Fibroblast of skin of abdomen (primary cell): ENCODE measurements around the gene CLCA1.

Experiments
- DNase-seq: peaks from one replicate; pipeline ENCODE4 v3.0.0-alpha.2; 2013

Gene CLCA1

GRCh38 chr1:86503406-86504136 lies 34.8 kb downstream of the CLCA1 start:
- no peak for DNase-seq

- no peak for DNase-seq
Measured at GRCh38 chr1:86504137-86504479, 35.4 kb downstream of the CLCA1 start.

- DNase-seq, result peak; percentile 74
Measured at GRCh38 chr1:86504895-86505563, 36.3 kb downstream of the CLCA1 start.

GRCh38 chr1:86505564-86505902 lies 36.8 kb downstream of the CLCA1 start:
- no peak for DNase-seq

- DNase-seq, result peak; percentile 48
Measured at GRCh38 chr1:86507935-86508582, 39.3 kb downstream of the CLCA1 start.

- peak; percentile 47 for DNase-seq
Measured at GRCh38 chr1:86508583-86508969, 39.8 kb downstream of the CLCA1 start.

GRCh38 chr1:86515597-86515996 lies 46.9 kb downstream of the CLCA1 start:
- no peak for DNase-seq

- no peak for DNase-seq
Measured at GRCh38 chr1:86516335-86516734, 47.6 kb downstream of the CLCA1 start.

GRCh38 chr1:86517336-86517735 lies 48.6 kb downstream of the CLCA1 start:
- DNase-seq, result no peak

- no peak for DNase-seq
Measured at GRCh38 chr1:86520789-86521521, 52.2 kb downstream of the CLCA1 start.

GRCh38 chr1:86521522-86521891 lies 52.8 kb downstream of the CLCA1 start:
- no peak for DNase-seq

- DNase-seq, result no peak
Measured at GRCh38 chr1:86522240-86522639, 53.5 kb downstream of the CLCA1 start.

GRCh38 chr1:86523670-86524354 lies 55.1 kb downstream of the CLCA1 start:
- no peak for DNase-seq

- no peak for DNase-seq
Measured at GRCh38 chr1:86527306-86527705, 58.6 kb downstream of the CLCA1 start.

GRCh38 chr1:86530211-86530845 lies 61.6 kb downstream of the CLCA1 start:
- DNase-seq, result no peak

GRCh38 chr1:86537928-86538695 lies 69.4 kb downstream of the CLCA1 start:
- DNase-seq, result no peak

GRCh38 chr1:86538775-86539174 lies 70.0 kb downstream of the CLCA1 start:
- DNase-seq, result no peak

- no peak for DNase-seq
Measured at GRCh38 chr1:86541859-86542258, 73.1 kb downstream of the CLCA1 start.

GRCh38 chr1:86542631-86543030 lies 73.9 kb downstream of the CLCA1 start:
- peak; percentile 48 for DNase-seq

- DNase-seq, result no peak
Measured at GRCh38 chr1:86546787-86547221, 78.1 kb downstream of the CLCA1 start, which contains the start of gene CLCA4. Gene CLCA4, plus strand, starts transcription at chr1:86547078. Its CDS starts 42 bp downstream, at chr1:86547120.

GRCh38 chr1:86548839-86549238 lies 80.1 kb downstream of the CLCA1 start:
- no peak for DNase-seq
